Natural killer cell (primary cell): ENCODE results near the gene KCTD18. TPM values are rescaled to one million over a fixed set of nuclear protein-coding genes. Genes with fewer than 3 reads are reported as not detected.

Experiments
- ATAC-seq, 3 donors: fragments of 150-1000 bp in 2 of 3; fragments of 200-7000 bp in 1 of 3; cut with Tn5 transposase; 1 replicate in 1 of 3; 2 replicates in 2 of 3; pipeline ENCODE4 v1.10.0; 2021; ENCODE audit warnings: mild to moderate bottlenecking in 2 of 3, moderate library complexity in 2 of 3
- DNase-seq, 2 donors: peaks; one replicate each; pipeline versions ENCODE4 v3.0.0 to v3.0.0-alpha.2; 2013 to 2021; ENCODE audit warnings: mixed read lengths in 1 of 2
- H3K27ac ChIP-seq: one replicate; pipeline ENCODE4 v1.5.1; 2013; ENCODE audit warnings: mild to moderate bottlenecking, low read length
- H3K27me3 ChIP-seq: one replicate; pipeline ENCODE4 v1.6.1; 2013; ENCODE audit warnings: low read length; ENCODE audit not compliant: control insufficient read depth, insufficient read depth
- H3K36me3 ChIP-seq: one replicate; pipeline ENCODE4 v1.6.1; 2013; ENCODE audit warnings: low read length; ENCODE audit not compliant: control insufficient read depth, insufficient read depth
- H3K4me1 ChIP-seq: one replicate; pipeline ENCODE4 v1.6.1; 2013; ENCODE audit warnings: low read length; ENCODE audit not compliant: control insufficient read depth, insufficient read depth
- H3K4me3 ChIP-seq: one replicate; pipeline ENCODE4 v1.5.1; 2013; ENCODE audit warnings: low read length
- H3K9me3 ChIP-seq: one replicate; pipeline ENCODE4 v1.6.1; 2013; ENCODE audit warnings: low read length; ENCODE audit not compliant: control insufficient read depth, insufficient read depth
- H3K27ac Mint-ChIP-seq, 2 donors: one replicate each; pipeline ENCODE4 v1.8.0; 2022; ENCODE audit warnings: mild to moderate bottlenecking in 2 of 2, mixed read lengths in 2 of 2, moderate library complexity in 1 of 2
- H3K27me3 Mint-ChIP-seq, 2 donors: one replicate each; pipeline ENCODE4 v1.8.0; 2022; ENCODE audit warnings: low read depth in 2 of 2, mixed read lengths in 2 of 2
- H3K36me3 Mint-ChIP-seq: one replicate; pipeline ENCODE4 v1.8.0; 2022; ENCODE audit warnings: mixed read lengths
- H3K4me1 Mint-ChIP-seq, 2 donors: one replicate each; pipeline ENCODE4 v1.8.0; 2022; ENCODE audit warnings: mixed read lengths in 2 of 2
- H3K4me3 Mint-ChIP-seq: one replicate; pipeline ENCODE4 v1.8.0; 2022; ENCODE audit warnings: mild to moderate bottlenecking, moderate library complexity, mixed read lengths
- H3K9me3 Mint-ChIP-seq, 2 donors: one replicate each; pipeline ENCODE4 v1.8.0; 2022; ENCODE audit warnings: mixed read lengths in 2 of 2
- WGBS: methylation state at CpG from one replicate; pipeline ENCODE4 v1.1.7; 2013; ENCODE audit warnings: missing lambda C conversion rate; ENCODE audit not compliant: insufficient coverage; 5-methylcytosine and 5-hydroxymethylcytosine counted together
- intact Hi-C: fragments of 100-400 bp; cut with micrococcal nuclease; formaldehyde crosslinking; loops from one replicate; pipeline ENCODE4 v1.14.2; 2022
- total RNA-seq, 4 donors: library from RNA; stranded (reverse); fragments of 120-200 nt in 1 of 4; gene quantifications; one replicate each; pipeline versions ENCODE4 v1.2.3 to v1.2.4, GENCODE V29; 2013 to 2022
- TF ChIP-seq, protein P1 (sequence below): fragments of 200-600 bp; IDR thresholded peaks from one replicate; pipeline ENCODE4 v1.8.0; 2022; ENCODE audit warnings: antibody characterized with exemption

Gene KCTD18
- total RNA-seq, 3 donors from 2014 or later (not counting 1 experiment from before 2014, with no cell fraction given): 16.1 to 21.3 (median 20.9) TPM

DNA sequence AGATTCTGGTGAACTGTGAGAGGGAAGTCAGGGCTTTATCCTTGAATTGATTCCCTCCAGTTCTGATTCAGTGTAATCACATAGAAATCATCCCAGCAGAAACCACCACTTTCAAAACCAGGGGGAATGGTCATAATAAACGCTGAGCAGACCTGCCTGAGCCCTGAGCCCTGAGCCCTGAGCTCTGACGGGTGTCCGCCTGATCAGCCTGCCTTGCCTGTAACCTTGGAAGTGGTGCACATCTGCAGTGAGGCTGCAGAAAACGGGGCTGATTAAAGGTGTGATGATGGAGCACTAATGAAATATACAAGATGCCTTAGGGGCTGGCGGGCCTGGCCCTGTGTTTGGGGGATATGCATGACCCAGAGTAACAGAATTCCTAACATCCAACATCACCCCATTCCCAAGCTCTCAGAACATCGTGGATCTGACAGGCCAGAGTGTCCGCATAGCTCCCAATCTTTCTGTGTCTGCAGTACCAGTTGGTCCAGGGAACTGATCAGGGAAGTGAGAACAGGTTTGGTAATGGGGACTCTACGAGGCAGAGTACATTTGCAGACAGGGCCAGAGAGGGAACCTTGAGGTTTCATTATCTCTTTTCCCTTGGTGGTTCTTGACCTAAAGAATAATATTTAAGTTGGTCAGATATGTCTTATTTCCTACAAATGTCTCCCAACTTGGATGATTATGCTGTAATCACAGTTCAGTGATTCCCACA, 37.8 kb downstream of the KCTD18 start:
- Mint-ChIP-seq H3K27ac (no peak overlapping the region), H3K4me3 (no peak overlapping the region), H3K9me3 (no peaks in the 10 kb centered on the region), H3K27me3 (no peaks in the 10 kb centered on the region), H3K36me3 (no peaks in the 10 kb centered on the region), H3K4me1 (peaks cover 15 to 19% of the 10 kb centered on the region in 2 donors)
- Histone ChIP-seq H3K36me3 (no peaks in the 10 kb centered on the region), H3K4me1 (peaks cover 7% of the 10 kb centered on the region), H3K27ac (no peak overlapping the region), H3K9me3 (no peaks in the 10 kb centered on the region), H3K4me3 (no peak overlapping the region), H3K27me3 (no peaks in the 10 kb centered on the region)
- intact Hi-C loops: no loop called here
- 91% methylated on average over 7 of the region's 8 CpGs for WGBS
- ATAC-seq (no peak), DNase-seq (no peak)
- TF ChIP-seq, protein P1, sequence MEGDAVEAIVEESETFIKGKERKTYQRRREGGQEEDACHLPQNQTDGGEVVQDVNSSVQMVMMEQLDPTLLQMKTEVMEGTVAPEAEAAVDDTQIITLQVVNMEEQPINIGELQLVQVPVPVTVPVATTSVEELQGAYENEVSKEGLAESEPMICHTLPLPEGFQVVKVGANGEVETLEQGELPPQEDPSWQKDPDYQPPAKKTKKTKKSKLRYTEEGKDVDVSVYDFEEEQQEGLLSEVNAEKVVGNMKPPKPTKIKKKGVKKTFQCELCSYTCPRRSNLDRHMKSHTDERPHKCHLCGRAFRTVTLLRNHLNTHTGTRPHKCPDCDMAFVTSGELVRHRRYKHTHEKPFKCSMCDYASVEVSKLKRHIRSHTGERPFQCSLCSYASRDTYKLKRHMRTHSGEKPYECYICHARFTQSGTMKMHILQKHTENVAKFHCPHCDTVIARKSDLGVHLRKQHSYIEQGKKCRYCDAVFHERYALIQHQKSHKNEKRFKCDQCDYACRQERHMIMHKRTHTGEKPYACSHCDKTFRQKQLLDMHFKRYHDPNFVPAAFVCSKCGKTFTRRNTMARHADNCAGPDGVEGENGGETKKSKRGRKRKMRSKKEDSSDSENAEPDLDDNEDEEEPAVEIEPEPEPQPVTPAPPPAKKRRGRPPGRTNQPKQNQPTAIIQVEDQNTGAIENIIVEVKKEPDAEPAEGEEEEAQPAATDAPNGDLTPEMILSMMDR: no peak

DNA sequence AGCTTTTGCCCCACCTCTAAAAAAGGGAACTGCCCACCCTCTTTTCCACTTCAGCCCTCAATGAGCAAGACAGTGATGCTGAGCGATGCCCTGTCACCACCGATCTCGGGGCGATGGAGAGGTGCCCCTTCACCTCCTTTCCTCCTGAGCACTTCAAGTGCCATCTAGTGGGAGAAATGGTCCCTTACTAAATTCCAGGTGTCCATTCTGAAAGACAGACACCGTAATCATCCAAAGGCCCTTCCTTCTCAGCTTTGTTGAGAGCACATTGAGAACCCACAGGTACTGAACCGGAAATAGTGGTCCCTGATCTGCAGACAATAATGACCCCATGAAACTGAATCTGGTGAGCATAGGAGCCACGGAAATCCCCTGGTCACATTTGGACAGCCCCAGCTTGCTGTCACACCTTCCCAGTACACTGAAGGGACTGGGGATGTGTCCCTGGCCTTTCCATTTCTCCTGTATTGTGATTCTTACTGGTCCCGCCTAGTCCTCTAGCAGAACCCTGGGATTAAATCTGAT, 38.5 kb downstream of the KCTD18 start:
- Mint-ChIP-seq H3K36me3 (no peaks in the 10 kb centered on the region), H3K27me3 (no peaks in the 10 kb centered on the region), H3K9me3 (no peaks in the 10 kb centered on the region), H3K4me1 (peaks cover 15 to 24% of the 10 kb centered on the region in 2 donors), H3K27ac (no peak overlapping the region), H3K4me3 (no peak overlapping the region)
- Histone ChIP-seq H3K27me3 (no peaks in the 10 kb centered on the region), H3K36me3 (no peaks in the 10 kb centered on the region), H3K9me3 (no peaks in the 10 kb centered on the region), H3K4me1 (peaks cover 7% of the 10 kb centered on the region), H3K4me3 (no peak overlapping the region), H3K27ac (no peak overlapping the region)
- ATAC-seq (peak in 1 of 3 donors; percentile 42), DNase-seq (peak in 1 of 2 donors; percentile 73)
- TF ChIP-seq, protein P1: peak; percentile 30
- WGBS: 60% methylated on average over 8 of the region's 8 CpGs
- intact Hi-C loops: no loop called here

DNA sequence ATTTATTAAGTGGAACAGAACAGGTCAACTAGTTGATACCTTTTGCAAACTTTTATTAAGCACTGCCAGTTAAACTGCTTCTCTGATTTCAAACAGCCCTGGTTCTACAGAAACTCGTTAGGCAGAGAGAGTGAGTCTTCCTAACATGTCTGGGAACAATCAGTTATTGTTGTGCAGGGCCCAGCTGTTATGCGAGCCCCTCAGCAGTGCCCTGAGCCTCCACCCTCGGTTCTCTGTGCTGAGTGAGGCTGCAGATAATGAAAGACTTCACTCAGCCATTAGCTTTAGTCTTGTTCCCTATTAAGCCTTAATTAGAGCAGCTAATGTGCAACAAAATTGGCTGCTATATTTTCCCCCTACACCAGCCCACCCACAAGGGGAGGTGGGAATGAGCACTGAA, 39.6 kb downstream of the KCTD18 start:
- H3K4me3 Mint-ChIP-seq: no peak overlapping the region
- H3K4me1 Mint-ChIP-seq: peaks cover 15 to 24% of the 10 kb centered on the region in 2 donors
- TF ChIP-seq, protein P1: no peak
- no peaks in the 10 kb centered on the region for H3K9me3 ChIP-seq
- no peaks in the 10 kb centered on the region for H3K27me3 Mint-ChIP-seq
- no peak overlapping the region for H3K27ac Mint-ChIP-seq
- H3K36me3 ChIP-seq: no peaks in the 10 kb centered on the region
- intact Hi-C loops: no loop called here
- H3K4me3 ChIP-seq: no peak overlapping the region
- no peak overlapping the region for H3K27ac ChIP-seq
- DNase-seq (no peak), ATAC-seq (no peak)
- no peaks in the 10 kb centered on the region for H3K9me3 Mint-ChIP-seq
- H3K4me1 ChIP-seq: peaks cover 7% of the 10 kb centered on the region
- WGBS: 88% methylated on average over 3 of the region's 3 CpGs
- H3K36me3 Mint-ChIP-seq: no peaks in the 10 kb centered on the region
- H3K27me3 ChIP-seq: no peaks in the 10 kb centered on the region
